ENCODE data around the gene TEX35. TPM values are rescaled to one million over a fixed set of nuclear protein-coding genes. Genes with fewer than 3 reads are reported as not detected.

The TEX35 gene
- total and polyA plus RNA-seq, 8 donors, result 0.76 TPM; not detected in 7

DNA sequence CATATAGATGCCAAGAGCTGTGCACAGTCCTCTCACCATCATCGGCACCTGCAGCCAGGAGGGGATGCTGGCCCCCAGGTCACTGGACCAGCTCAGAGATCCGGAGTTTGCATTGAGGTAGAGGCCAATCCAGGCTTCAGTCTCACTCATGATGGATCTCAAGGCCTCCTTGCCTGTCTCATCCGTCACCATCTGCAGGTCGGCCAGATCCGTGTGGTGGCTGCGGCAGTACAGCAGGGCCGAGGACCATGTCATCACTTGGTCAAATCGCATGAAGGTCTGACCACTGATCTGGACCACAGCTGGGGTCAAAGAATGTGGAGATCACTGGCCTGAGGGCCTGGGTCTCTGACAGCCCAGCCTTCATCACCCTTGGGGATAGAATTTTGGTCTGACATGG is 22.8 kb upstream of the TEX35 start:
- no peak overlapping the region for H3K27ac ChIP-seq
- TF ChIP-seq, protein P1, sequence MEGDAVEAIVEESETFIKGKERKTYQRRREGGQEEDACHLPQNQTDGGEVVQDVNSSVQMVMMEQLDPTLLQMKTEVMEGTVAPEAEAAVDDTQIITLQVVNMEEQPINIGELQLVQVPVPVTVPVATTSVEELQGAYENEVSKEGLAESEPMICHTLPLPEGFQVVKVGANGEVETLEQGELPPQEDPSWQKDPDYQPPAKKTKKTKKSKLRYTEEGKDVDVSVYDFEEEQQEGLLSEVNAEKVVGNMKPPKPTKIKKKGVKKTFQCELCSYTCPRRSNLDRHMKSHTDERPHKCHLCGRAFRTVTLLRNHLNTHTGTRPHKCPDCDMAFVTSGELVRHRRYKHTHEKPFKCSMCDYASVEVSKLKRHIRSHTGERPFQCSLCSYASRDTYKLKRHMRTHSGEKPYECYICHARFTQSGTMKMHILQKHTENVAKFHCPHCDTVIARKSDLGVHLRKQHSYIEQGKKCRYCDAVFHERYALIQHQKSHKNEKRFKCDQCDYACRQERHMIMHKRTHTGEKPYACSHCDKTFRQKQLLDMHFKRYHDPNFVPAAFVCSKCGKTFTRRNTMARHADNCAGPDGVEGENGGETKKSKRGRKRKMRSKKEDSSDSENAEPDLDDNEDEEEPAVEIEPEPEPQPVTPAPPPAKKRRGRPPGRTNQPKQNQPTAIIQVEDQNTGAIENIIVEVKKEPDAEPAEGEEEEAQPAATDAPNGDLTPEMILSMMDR (IDR thresholded peaks at IDR 0.05), result no peak
- TF ChIP-seq POLR2A (IDR thresholded peaks at IDR 0.05) (no peak), EP300 (IDR thresholded peaks at IDR 0.05) (no peak), POLR2AphosphoS5 (IDR thresholded peaks at IDR 0.05) (no peak)
- H3K36me3 ChIP-seq, result no peaks in the 10 kb centered on the region
- H3K4me3 ChIP-seq, result no peak overlapping the region
- peaks cover 0 to 18% (median 8%) of the 10 kb centered on the region in 3 donors for H3K27me3 ChIP-seq
- no peak for DNase-seq
- intact Hi-C loops (cut with DNase I; ENCODE audit: low total_unique reads), result no loop called here
- H3K9me3 ChIP-seq, result no peaks in the 10 kb centered on the region
- 91 to 99% (median 96%) methylated on average over 8 of the region's 8 CpGs for WGBS, 5 donors
- H3K4me1 ChIP-seq, result peaks cover 0 to 13% (median 10%) of the 10 kb centered on the region in 4 donors

DNA sequence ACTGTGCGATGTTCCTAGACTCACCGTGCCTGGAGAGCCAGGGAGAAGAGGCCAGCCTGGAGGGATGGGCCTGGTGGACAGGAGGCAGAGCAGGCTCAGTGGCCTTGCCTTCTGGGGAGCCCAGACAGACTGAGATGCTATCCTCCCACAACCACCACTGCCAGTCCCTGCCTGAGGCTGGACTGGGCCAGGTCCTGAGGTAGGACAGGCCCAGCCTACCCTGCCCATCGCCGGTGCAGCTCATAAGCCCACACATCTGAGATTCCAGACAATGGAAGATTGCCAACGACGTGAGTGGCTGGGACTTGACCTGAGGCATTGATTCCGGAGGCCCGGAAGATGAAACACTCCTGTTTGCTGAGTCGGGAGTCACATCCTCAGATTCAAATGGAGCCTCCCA is 21.9 kb upstream of the TEX35 start:
- no peak for DNase-seq
- Histone ChIP-seq H3K9me3 (no peaks in the 10 kb centered on the region), H3K36me3 (no peaks in the 10 kb centered on the region), H3K4me3 (no peak overlapping the region), H3K27ac (no peak overlapping the region), H3K27me3 (peaks cover 0 to 16% (median 8%) of the 10 kb centered on the region in 3 donors), H3K4me1 (peaks cover 0 to 13% (median 10%) of the 10 kb centered on the region in 4 donors)
- TF ChIP-seq POLR2AphosphoS5 (IDR thresholded peaks at IDR 0.05), result no peak
- no peak for TF ChIP-seq EP300 (IDR thresholded peaks at IDR 0.05)
- intact Hi-C loops (cut with DNase I; ENCODE audit: low total_unique reads), result no loop called here
- 89 to 92% (median 91%) methylated on average over 8 to 9 of the region's 9 CpGs for WGBS, 5 donors

DNA sequence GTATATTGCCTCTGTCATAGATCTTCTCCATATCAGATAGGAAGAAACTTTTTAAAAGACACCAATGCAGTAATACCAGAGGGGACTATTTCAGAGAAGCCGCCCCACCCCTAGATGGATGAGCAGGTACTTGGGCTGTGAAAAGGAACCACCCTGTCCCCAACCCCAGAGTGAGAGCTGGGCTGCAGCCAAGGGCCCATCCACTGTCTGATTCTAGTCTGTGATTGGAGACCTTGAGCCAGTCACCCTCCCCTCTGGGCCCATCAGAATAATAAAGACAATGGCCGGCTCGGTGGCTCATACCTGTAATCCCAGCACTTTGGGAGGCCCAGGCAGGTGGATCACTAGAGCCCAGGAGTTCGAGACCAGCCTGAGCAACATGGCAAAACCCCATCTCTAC is 21.2 kb upstream of the TEX35 start:
- no peak for TF ChIP-seq POLR2AphosphoS5 (IDR thresholded peaks at IDR 0.05)
- TF ChIP-seq, protein P1 (IDR thresholded peaks at IDR 0.05), result no peak
- TF ChIP-seq EP300 (IDR thresholded peaks at IDR 0.05), result no peak
- no peak for TF ChIP-seq POLR2A (IDR thresholded peaks at IDR 0.05)
- Histone ChIP-seq H3K9me3 (no peaks in the 10 kb centered on the region), H3K27ac (no peak overlapping the region), H3K36me3 (no peaks in the 10 kb centered on the region), H3K27me3 (peaks cover 0 to 9% (median 4%) of the 10 kb centered on the region in 3 donors), H3K4me1 (peaks cover 0 to 7% (median 6%) of the 10 kb centered on the region in 4 donors), H3K4me3 (no peak overlapping the region)
- no peak for DNase-seq
- WGBS, 5 donors, result 91 to 100% (median 92%) methylated on average over 3 to 4 of the region's 4 CpGs
- intact Hi-C loops (cut with DNase I; ENCODE audit: low total_unique reads), result no loop called here

DNA sequence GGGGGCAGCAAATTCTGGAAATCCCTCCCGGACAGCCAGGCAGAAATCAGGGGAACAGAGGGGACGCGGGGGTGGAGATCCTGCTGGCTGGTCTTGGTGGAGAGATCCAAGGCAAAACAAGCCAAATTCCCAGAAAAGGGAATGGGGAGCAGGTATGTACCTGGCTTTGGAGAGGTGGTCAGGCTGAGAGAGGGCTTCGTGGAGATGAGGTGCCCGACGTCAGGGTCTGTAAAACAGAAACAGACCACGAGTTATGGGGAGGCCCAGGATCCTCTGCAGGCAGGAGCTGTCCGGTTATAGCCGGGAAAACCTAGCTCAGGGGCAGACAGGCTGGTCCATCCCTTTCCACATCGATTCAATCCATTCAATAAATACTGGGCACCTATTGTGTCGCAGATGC is 20.6 kb upstream of the TEX35 start:
- Histone ChIP-seq H3K4me3 (no peak overlapping the region), H3K4me1 (peaks cover 0 to under 1% (median under 1%) of the 10 kb centered on the region in 4 donors), H3K27ac (no peak overlapping the region), H3K27me3 (peaks cover 0 to 4% (median 0%) of the 10 kb centered on the region in 3 donors), H3K36me3 (no peaks in the 10 kb centered on the region), H3K9me3 (no peaks in the 10 kb centered on the region)
- no peak for DNase-seq
- WGBS, 5 donors, result 86 to 92% (median 88%) methylated on average over 11 of the region's 11 CpGs
- intact Hi-C loops (cut with DNase I; ENCODE audit: low total_unique reads), result no loop called here
- TF ChIP-seq, protein P1 (IDR thresholded peaks at IDR 0.05), result no peak
- TF ChIP-seq EP300 (IDR thresholded peaks at IDR 0.05) (no peak), POLR2AphosphoS5 (IDR thresholded peaks at IDR 0.05) (no peak), POLR2A (IDR thresholded peaks at IDR 0.05) (no peak)

DNA sequence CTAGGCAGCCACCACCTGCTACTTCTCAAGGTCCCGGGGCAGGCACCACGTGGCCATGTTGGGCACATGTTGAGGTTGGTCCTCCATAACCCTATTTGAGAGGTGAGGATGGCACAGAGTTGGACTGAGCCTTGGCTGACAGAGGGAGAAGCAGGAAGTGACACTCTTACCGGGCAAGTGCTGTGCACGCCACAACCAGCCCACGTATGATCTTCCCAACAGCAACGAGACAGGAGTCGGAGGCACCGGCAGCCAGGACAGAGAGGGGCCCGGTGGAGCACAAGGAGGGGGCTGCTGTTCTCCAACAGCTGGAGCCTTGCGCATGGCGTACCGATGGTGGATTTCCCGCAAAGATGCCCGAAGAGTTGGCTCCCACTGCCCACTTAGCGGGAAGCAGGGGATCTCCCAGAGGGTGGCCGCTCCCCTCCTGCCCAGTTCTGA is 19.6 kb upstream of the TEX35 start:
- TF ChIP-seq, protein P1 (IDR thresholded peaks at IDR 0.05), result no peak
- TF ChIP-seq POLR2A (IDR thresholded peaks at IDR 0.05) (no peak), EP300 (IDR thresholded peaks at IDR 0.05) (no peak), POLR2AphosphoS5 (IDR thresholded peaks at IDR 0.05) (no peak)
- no peaks in the 10 kb centered on the region for H3K36me3 ChIP-seq
- no peak for DNase-seq
- H3K4me3 ChIP-seq, result no peak overlapping the region
- intact Hi-C loops (cut with DNase I; ENCODE audit: low total_unique reads), result no loop called here
- no peaks in the 10 kb centered on the region for H3K4me1 ChIP-seq
- H3K9me3 ChIP-seq, result no peaks in the 10 kb centered on the region
- no peak overlapping the region for H3K27ac ChIP-seq
- WGBS, 5 donors, result 93 to 95% (median 93%) methylated on average over 13 to 16 of the region's 16 CpGs
- H3K27me3 ChIP-seq, result peaks cover 0 to 1% (median 0%) of the 10 kb centered on the region in 3 donors

All from stomach (tissue), 9 donors.